Right hindlimb (tissue), 1 donor: ENCODE results near the gene PNPLA7.
"Not testable (repeated sequence)": the region's sequence is repeated elsewhere in the genome, so short reads cannot be mapped to it uniquely, and the experiment has no call there.

Experiments used
- DNase-seq: peaks from one replicate; pipeline ENCODE4 v3.0.0-alpha.2; 2018

PNPLA7 gene

DNA sequence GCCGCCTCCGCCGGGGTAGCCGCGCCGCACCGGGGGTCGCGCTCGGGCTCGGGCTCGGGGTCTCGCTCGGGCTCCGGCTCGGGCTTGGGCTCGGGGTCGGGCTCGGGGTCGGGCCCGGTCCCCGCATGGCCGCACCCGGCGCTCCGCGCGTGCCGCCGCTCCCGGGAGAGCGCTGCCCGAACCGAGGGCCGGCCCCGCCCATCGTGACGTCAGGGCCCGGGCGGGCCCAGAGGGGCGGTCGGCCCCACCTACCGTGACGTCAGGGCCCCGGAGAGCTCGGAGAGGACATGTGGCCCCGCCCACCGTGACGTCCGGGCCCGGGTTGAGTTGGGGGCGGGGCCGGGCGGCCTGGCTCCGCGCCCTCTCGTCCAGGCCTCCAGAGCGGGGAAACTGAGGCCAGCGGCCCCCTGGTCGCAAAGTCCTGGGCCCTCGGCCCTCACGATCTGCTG lies 91.0 kb downstream of the PNPLA7 start, which contains the start of gene NSMF:
NSMF (minus strand) TSS at position 183 of the 449 bp plus-strand sequence. CDS start 232 bp downstream, outside the sequence.
- DNase-seq = peak; percentile 94

DNA sequence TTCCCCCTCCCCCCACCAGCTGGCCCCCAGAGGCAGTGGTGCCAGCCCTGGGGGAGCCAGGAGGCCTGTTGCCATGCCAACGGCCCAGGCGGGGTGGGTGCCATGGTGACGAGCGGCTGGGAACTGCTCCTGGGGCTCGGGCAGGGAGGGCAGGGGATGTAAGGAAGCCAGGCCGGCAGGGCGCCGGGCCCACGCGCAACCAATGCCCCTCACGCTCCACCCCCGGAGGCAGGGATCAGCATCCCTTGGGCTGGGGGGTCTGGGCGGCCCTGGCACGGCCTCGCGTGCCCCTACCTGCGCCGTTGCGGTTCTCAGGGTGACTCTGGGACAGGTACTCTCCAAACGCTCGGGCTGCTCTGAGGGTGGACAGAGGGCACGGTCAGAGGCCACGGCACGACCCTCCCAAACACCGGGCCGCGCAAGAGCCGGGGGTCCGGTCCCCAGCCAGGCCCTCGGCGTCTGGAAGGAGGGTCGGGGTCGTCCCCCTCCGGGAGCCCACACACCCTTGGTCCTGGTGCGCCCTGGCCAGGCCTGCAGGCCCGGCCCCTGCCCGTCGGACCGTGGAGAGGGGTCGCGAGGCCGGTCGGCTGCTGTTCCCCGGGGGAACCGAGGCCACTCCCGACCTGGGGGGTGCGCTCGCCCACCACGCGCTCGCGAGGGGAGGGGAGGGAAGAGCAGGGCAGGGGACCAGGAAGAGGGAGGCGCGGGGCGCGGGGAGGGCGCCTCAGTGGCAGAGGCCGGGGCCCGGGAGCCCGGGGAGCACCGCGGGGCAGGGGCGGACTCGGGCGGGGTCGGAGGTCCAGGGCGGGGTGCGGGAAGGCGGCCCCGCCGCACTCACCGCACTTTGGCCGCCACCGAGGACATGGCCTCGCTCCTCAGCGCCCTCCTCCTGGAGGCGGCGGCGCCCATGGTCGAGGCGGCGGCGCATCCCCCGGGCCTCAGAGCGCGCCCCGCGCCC lies 91.7 kb downstream of the PNPLA7 start:
- DNase-seq = peak; percentile 55

- peak; percentile 33 for DNase-seq
These were observed 92.6 kb downstream of the PNPLA7 start for GRCh38 chr9:137457406-137458193.

- DNase-seq = peak; percentile 21
These were observed 93.3 kb downstream of the PNPLA7 start for GRCh38 chr9:137456864-137457405.

DNA sequence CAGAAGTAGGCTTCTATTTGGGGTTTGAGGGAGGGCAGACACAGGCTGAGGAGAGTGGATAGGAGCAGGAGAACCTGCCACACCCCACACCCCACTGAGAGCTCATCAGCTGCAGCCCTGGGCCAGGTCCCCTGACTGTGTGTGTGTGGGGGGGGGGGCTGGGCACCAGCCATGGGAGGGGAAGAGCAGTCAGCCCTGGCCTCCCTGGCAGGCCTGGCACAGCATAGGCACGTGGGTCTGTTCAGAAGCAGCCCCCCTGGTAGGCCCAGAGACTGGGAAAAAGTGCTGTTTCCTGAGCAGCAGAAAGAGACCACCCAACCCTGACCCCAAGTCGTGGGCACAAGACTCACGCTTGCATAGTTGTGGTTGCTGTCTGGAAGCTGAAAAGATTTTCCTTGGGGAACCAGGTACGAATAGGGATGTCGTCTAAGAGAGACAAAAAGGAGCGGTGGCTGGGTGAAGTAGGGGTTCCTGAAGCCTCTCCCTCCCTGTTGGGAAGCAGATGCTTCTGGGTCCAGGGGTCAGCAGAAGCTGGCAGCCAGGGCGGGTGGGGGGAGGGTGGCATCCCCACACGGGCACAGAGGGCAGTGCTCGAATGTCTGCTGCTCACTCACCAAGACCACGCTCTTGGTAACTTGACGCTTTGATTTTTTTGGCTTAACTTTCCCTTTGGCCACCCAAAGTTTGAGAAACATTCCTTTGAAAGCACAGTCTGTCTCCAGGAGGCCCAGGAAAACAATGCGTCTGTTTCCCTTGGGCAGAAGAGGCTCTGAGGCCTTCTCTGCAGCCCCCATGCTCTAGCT lies 93.9 kb downstream of the PNPLA7 start:
- peak; percentile 24 for DNase-seq

GRCh38 chr9:137455359-137455991 lies 94.7 kb downstream of the PNPLA7 start:
- peak; percentile 21 for DNase-seq

GRCh38 chr9:137454597-137455358 lies 95.4 kb downstream of the PNPLA7 start:
- peak; percentile 52 for DNase-seq

DNA sequence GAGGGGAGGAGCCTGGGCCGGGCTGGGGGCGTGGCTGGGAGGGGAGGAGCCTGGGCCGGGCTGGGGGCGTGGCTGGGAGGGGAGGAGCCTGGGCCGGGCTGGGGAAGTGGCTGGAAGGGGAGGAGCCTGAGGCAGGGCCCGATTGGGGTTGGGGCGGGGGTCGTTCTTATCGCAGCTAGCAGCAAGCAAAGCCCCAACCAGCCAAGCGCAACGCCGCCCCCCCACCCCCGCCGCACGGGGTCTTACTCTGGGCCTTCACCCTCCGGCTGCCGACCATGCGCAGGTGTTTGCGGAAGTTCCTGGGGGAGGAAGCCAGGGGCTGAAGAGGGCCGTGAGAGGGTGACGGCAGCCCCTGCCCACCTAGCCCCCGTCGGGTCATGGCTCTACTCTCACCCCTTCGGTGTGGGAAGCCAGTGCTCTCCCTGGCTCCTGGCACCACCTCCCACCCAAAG lies 96.0 kb downstream of the PNPLA7 start:
- peak; percentile 58 for DNase-seq

- DNase-seq = peak; percentile 73
These were observed 96.5 kb downstream of the PNPLA7 start for GRCh38 chr9:137453643-137454081.

GRCh38 chr9:137452761-137453642 lies 97.2 kb downstream of the PNPLA7 start:
- DNase-seq = peak; percentile 27

- peak; percentile 18 for DNase-seq
These were observed 98.0 kb downstream of the PNPLA7 start for GRCh38 chr9:137452006-137452760.

DNA sequence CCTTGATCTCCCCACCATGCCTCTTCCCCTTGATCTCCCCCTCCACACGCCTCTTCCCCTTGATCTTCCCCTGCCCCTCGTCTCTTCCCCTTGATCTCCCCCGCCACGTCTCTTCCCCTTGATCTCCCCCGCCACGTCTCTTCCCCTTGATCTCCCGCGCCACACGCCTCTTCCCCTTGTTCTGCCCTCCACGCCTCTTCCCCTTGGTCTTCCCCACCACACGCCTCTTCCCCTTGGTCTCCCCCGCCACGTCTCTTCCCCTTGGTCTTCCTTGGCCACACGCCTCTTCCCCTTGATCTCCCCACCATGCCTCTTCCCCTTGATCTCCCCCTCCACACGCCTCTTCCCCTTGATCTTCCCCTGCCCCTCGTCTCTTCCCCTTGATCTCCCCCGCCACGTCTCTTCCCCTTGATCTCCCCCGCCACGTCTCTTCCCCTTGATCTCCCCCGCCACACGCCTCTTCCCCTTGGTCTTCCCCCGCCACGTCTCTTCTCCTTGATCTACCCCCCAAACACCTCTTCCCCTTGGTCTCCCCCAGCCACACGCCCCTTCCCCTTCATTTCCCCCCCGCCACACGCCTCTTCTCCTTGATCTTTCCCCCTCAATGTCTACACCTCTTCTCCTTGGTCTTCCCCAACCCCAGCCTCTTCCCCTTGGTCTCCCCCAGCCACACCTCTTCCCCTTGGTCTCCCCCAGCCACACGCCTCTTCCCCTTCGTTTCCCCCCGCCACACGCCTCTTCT lies 98.8 kb downstream of the PNPLA7 start:
- not testable (repeated sequence) for DNase-seq

- peak; percentile 13 for DNase-seq
These were observed 99.5 kb downstream of the PNPLA7 start for GRCh38 chr9:137450539-137451222.

DNA sequence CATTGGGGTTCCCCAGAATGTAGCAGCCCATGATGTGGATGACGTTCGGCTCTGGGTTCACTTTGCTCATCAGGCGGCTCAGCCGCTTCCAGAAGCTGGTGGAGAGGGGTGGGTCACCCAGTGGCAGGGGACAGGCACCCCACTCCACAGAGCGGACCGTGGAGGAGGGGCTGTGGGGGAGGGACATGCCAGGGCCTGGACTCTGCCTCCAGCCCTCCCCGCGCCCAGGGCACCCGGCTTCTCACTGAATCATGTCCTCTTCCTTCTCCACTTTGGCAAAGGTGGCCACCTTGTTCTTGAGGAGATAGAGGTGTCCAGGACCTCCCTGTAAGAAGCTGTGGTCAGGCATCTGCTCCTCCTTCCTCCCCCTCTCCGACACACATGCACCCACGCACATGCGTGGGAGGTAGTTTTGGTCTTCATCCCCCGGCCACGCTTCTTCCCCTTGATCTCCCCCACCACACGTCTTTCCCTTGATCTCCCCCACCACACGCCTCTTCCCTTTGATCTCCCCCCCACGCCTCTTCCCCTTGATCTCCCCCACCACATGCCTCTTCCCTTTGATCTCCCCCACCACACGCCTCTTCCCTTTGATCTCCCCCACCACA lies 100.2 kb downstream of the PNPLA7 start:
- DNase-seq = peak; percentile 16

DNA sequence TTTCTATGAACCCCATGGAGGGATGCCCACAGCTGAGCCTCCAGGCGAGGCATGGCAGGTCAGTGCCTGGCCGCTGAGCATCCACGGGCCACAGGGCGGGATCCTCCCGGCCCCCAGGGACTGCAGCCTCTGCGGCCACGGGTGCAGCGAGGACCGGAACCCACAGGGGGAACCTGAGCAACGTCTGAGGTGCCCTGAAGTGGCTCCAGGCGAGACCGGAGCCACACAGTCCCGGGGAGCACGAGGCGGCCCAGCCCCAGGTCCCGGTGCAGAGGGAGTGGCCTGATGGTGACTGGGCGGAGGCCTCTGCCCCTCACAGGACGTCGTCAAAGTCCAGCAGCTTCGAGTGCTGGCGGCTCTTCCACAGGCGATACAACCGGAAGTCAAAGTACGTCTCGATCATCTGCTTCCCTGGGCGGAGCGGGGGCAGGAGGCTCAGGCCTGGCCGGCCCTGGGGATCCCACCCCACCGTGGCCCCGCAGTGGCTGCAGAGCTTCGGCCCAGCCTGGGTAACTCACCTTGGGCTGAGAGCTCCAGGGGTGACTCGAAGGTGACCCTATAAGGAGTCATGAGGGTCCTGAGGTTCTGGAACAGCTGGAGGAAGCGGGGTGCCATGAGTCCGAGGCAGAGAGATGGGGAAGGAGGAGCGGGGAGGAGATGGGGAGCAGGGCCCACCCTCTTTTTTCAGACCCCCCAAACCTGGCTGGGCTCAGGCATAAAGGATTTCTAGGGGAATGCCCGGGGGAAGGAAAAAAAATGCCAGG lies 100.9 kb downstream of the PNPLA7 start:
- no peak for DNase-seq

- no peak for DNase-seq
These were observed 101.6 kb downstream of the PNPLA7 start for GRCh38 chr9:137448602-137448962.
